Body of pancreas (tissue), 4 donors: Measurements from ENCODE around the gene ZDHHC12.

ENCODE experiments used
- CTCF ChIP-seq, 7 experiments: fragments of 450-650 bp in 4 of 7; fragments of 200-600 bp in 3 of 7; sonication (generic) in 3 of 7; IDR thresholded peaks; one replicate each; pipeline ENCODE4 v1.5.1; 2016 to 2019; ENCODE audit warnings: antibody characterized with exemption in 7 of 7
- POLR2A ChIP-seq, 3 donors: fragments of 450-650 bp; IDR thresholded peaks; one replicate each; pipeline ENCODE4 v1.6.1; 2016; ENCODE audit warnings: antibody characterized with exemption in 3 of 3, mild to moderate bottlenecking in 2 of 3

GRCh38 chr9:128718047-128718446, 5.9 kb downstream of the ZDHHC12 start:
- TF ChIP-seq POLR2A (IDR thresholded peaks at IDR 0.05) (no peak), CTCF (IDR thresholded peaks at IDR 0.05) (no peak)
